Ecto neural progenitor cell (in vitro differentiated cells): Measurements from ENCODE around the gene SLC22A4.
A peak's percentile ranks its signal among the peaks of the same experiment; 100 is the strongest.

Experiments used
- DNase-seq: peaks from one replicate; pipeline ENCODE4 v3.0.0-alpha.2; 2018; ENCODE audit warnings: low spot score

Gene SLC22A4

GRCh38 chr5:132376694-132377641, 82.8 kb downstream of the SLC22A4 start:
- DNase-seq: no peak

- DNase-seq: no peak
These were observed 83.5 kb downstream of the SLC22A4 start for GRCh38 chr5:132377738-132378137.

- DNase-seq: no peak
These were observed 84.4 kb downstream of the SLC22A4 start for GRCh38 chr5:132378580-132378979.

DNA sequence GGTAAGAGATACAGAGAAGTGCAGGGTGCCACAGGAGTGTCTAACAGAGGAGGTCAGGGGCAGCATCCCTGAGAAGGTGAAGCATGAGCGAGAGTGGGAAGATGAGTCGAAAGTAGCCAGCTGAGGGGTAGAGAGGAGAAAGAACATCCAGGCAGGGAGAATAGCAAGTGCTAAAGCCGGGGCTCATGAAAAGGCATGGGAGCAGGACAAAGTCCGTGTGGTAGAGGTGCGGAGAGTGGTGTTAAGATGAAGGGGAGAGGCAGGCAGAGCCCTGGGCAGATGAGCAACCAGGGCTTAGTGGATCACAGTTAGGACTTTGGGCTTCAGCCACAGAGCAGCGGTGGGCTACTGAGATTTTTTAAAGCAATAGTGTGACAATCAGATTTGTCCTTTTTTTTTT, 85.9 kb downstream of the SLC22A4 start:
- no peak for DNase-seq

DNA sequence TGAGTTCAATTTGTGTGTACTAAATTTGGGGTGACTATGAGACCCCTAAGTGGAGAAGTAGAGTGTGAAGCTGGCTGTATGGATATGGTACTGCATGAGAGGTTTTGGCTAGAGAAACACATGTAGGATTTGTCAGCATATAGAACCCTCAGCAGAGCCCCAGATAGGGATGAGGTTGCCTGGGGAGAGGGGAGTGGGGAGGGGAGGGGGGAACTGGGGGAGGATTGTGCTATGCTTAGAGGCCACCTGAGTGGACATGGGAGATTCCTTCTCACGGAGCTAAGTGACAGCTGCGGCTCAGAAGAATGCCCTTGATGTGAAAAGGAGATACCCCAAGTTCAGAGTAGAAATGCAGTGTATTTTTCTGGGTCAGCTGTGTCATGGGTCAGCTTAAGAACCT, 86.5 kb downstream of the SLC22A4 start:
- no peak for DNase-seq

DNA sequence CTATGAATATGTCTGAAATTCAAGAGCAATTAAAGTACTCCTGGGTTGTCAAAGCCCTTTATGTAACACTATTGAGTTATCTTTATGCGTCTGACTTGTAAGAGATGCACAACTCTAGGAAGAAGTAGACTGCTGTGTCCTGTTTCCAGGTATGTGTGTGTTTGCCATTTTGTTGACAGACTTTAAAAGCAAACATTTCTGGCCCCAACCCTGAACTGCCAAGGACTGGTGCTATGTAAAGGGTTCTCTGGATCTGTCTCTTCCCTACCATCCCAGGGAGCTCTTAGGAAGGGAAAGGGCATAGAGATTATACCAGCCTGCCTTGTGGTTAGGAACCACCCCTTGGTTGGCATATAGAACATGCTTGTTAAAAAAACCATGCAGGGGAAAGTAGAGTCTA, 87.4 kb downstream of the SLC22A4 start:
- DNase-seq: no peak

GRCh38 chr5:132383261-132383660, 89.1 kb downstream of the SLC22A4 start:
- DNase-seq: no peak

GRCh38 chr5:132383984-132384383, 89.8 kb downstream of the SLC22A4 start:
- DNase-seq: no peak

- no peak for DNase-seq
These were observed 90.4 kb downstream of the SLC22A4 start for GRCh38 chr5:132384506-132385050.

GRCh38 chr5:132385326-132386105, 91.3 kb downstream of the SLC22A4 start:
- peak; percentile 48 for DNase-seq

DNA sequence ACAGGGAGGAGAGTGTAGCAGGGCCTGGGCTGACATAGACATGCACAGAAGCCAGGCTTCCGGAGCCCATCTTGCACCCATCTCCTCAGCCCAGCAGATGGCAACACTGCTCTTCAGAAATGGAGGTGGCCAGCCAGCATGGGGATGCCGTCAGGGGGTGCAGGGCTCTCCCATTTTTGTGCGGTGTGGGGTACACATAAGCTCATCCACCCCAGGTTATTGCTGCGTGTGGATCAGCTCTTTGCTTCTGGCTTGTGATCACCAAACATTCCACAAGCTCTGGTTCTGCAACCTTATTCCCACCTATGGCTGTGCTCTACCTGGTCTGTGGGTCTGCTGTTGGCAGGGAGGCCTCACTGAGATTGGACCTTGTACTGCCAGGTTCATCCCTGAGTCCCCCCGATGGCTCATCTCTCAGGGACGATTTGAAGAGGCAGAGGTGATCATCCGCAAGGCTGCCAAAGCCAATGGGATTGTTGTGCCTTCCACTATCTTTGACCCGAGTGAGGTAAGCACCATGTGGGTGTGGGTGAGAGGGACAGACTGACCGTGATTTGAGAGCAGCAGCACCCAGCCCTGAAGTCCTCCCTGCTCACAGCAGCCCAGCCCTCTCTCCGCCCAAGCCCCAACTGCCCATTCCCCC, 92.6 kb downstream of the SLC22A4 start:
- DNase-seq: peak; percentile 75

DNA sequence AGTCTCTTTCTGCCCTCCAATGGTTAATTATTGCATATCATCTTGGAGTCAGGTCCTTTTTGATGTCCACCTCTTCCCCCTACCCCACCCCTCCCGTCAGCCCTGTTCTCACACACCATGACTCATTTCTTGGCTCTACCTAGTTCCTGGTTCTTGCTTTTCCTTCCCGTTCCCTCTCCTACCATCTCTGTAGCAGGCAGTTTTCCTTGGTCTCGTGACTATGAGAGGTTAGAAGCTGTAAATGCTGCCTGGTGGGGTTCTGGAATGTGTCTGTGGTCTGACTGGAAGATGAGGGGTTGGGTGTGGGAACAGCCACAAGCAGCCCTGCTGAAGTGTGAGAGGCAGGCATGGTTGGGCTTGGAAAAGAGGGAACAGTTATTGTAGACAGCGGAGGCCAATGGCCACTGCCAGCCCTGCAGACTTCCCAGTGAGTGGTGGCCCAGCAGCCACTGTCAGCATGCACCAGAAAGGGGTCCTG, 93.5 kb downstream of the SLC22A4 start:
- DNase-seq: peak; percentile 39

GRCh38 chr5:132388244-132389050, 94.3 kb downstream of the SLC22A4 start:
- peak; percentile 22 for DNase-seq

- DNase-seq: no peak
These were observed 94.8 kb downstream of the SLC22A4 start for GRCh38 chr5:132389051-132389331.

DNA sequence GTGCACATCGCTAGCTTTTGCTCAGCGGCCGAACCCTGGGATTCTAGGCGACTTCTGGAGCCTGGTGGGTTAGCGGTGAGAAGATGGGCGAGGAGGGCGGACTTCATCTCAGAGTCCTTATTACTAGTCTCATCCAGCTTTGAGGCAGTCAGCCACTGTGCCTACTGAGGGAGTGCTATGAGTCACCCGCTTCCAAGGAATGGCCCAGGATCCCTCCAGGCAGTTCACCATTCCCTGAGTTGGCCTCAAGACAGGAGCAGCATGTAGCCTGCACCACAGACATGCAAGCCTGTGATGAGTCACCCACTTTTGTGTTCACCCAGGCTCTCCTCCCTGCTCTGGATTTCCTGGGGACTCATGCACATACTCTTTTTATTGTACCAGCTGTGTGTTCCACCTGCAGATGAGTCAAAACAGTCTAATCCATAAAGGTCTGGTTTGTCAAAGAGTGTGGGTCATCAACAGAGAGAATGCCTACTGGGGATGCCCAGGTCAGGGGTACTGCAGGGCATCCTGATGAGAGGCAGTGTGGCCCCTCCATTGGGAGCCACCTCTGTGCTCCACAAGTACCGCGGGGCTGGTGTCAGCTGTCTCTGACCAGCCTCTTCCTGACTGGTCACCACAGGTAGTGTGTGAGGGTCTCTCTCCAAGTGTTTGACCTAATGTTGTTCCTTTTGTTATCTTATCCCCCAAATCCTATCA, 95.5 kb downstream of the SLC22A4 start:
- DNase-seq: peak; percentile 39

GRCh38 chr5:132391247-132391646, 97.1 kb downstream of the SLC22A4 start:
- peak; percentile 12 for DNase-seq

DNA sequence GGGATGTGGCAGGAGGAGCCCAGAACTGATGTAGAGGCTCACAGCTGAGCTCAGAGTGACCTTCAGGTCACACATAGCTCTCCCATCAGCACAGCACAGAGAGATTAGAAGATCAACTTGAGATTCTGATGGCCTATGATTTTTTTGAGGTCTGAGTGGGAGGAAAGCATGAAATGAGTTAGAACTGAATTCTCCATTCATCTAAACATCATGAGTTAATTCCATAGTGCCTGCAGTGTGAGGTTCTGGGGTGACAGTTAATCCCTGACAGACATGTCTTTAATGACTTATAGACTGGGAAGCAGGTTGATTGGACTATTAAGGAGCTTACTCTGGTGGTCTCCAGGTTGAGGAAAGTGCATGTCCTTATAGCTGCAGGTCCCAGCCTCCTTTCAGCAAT, 97.7 kb downstream of the SLC22A4 start:
- no peak for DNase-seq

DNA sequence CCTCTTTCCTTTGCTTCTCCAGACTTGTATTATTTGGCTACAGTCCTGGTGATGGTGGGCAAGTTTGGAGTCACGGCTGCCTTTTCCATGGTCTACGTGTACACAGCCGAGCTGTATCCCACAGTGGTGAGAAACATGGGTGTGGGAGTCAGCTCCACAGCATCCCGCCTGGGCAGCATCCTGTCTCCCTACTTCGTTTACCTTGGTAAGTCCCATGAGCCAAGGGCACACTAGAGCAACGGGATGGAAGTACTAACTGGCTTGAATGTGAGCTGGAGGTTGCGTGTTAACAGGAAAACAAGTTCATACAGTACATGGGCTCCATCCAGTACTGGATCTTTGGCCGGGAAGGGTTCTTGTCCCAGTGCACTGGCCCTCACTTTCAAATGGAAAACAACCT, 98.2 kb downstream of the SLC22A4 start:
- DNase-seq: no peak

- DNase-seq: peak; percentile 11
These were observed 99.0 kb downstream of the SLC22A4 start for GRCh38 chr5:132392978-132393825.
